GM06990 (cell line): ENCODE results near the gene KIAA1217.

Experiments used
- DNase-seq: peaks from one replicate; pipeline ENCODE4 v3.0.0-alpha.2; 2011; ENCODE audit not compliant: insufficient read length; ENCODE audit errors: extremely low read depth
- H3K27me3 ChIP-seq: replicated peaks from 2 replicates; pipeline ENCODE4 v1.6.0; 2011; ENCODE audit warnings: low read length; ENCODE audit not compliant: control insufficient read depth, insufficient read depth
- H3K36me3 ChIP-seq: 2 replicates; pipeline ENCODE4 v1.5.1; 2011; ENCODE audit warnings: low read length; ENCODE audit not compliant: control insufficient read depth, insufficient read depth
- H3K4me3 ChIP-seq: replicated peaks from 2 replicates; pipeline ENCODE4 v1.5.1; 2011; ENCODE audit warnings: low read depth, mild to moderate bottlenecking, control low read depth, low read length
- TF ChIP-seq, protein P1 (sequence below): IDR thresholded peaks from 2 replicates; pipeline ENCODE4 v1.5.1; 2011; ENCODE audit warnings: low read length, control low read depth, mild to moderate bottlenecking, inconsistent platforms; ENCODE audit not compliant: insufficient read depth, poor library complexity, severe bottlenecking

Gene KIAA1217

DNA sequence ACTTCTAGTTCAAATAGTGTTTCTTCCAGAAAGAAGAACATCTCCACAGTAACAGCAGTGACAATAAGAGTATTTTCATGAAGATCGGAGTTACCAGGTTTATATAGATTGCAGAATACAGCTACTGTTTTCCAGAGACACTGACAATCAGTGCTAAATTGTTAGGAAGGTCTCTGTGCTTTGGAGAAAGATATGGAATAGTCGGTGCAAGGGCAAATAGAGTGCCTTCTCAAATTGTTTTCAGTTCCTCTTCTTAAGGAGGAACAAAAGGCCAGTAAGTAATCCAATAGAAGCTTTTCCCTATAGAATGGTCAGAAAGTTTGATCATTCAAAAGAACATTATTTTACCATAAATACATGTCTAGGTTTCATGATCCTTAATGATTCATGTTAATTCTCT is 2.6 kb upstream of the KIAA1217 start:
- H3K36me3 ChIP-seq, result no peaks in the 10 kb centered on the region
- H3K27me3 ChIP-seq, result no peaks in the 10 kb centered on the region; the same call in 1 of the 2 replicates
- TF ChIP-seq, protein P1, sequence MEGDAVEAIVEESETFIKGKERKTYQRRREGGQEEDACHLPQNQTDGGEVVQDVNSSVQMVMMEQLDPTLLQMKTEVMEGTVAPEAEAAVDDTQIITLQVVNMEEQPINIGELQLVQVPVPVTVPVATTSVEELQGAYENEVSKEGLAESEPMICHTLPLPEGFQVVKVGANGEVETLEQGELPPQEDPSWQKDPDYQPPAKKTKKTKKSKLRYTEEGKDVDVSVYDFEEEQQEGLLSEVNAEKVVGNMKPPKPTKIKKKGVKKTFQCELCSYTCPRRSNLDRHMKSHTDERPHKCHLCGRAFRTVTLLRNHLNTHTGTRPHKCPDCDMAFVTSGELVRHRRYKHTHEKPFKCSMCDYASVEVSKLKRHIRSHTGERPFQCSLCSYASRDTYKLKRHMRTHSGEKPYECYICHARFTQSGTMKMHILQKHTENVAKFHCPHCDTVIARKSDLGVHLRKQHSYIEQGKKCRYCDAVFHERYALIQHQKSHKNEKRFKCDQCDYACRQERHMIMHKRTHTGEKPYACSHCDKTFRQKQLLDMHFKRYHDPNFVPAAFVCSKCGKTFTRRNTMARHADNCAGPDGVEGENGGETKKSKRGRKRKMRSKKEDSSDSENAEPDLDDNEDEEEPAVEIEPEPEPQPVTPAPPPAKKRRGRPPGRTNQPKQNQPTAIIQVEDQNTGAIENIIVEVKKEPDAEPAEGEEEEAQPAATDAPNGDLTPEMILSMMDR, result no peak
- H3K4me3 ChIP-seq, result no peak overlapping the region
- no peak for DNase-seq

DNA sequence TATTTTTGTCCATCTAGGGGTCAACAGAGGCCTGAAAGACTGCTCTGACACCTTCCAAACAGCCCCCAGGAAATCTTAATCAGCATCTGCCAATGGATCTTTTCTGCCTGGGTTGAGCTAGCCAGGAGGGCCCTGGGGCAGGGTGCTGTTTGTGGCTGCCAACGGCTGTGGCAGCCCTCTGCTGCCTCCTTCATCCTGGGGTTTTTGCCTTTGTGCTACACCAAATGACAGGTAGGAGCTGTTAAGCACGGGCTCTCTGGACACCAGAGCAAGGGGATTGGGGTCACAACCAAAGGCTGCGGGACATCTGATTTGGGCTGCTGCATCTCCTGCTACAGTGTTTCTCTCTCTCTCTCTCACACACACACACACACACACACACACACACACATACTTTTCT is 2.0 kb upstream of the KIAA1217 start:
- no peak overlapping the region for H3K4me3 ChIP-seq
- TF ChIP-seq, protein P1, result no peak
- H3K27me3 ChIP-seq, result no peaks in the 10 kb centered on the region; the same call in 1 of the 2 replicates
- no peaks in the 10 kb centered on the region for H3K36me3 ChIP-seq
- no peak for DNase-seq

DNA sequence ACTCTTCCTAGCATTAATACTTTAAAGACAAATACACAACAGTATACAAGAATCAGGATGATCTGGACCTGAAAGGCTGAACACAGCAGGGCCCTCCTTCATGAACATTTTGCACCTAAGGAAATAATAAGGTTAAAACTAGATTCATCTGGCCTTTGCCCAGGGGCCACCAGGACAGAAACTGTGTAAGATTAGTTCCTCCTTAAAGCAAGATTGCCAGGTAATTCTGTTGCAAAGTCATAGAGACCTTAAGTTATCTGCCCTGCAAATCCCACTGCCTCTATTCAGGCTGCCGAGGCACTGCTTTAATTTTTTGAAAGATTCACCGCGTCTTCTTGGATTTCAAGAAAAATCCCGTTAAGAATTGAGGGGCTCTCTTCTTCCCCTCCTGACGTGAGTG is 1.6 kb upstream of the KIAA1217 start:
- TF ChIP-seq, protein P1, result no peak
- DNase-seq, result no peak
- H3K36me3 ChIP-seq, result no peaks in the 10 kb centered on the region
- H3K27me3 ChIP-seq, result no peaks in the 10 kb centered on the region; the same call in 1 of the 2 replicates
- H3K4me3 ChIP-seq, result no peak overlapping the region

DNA sequence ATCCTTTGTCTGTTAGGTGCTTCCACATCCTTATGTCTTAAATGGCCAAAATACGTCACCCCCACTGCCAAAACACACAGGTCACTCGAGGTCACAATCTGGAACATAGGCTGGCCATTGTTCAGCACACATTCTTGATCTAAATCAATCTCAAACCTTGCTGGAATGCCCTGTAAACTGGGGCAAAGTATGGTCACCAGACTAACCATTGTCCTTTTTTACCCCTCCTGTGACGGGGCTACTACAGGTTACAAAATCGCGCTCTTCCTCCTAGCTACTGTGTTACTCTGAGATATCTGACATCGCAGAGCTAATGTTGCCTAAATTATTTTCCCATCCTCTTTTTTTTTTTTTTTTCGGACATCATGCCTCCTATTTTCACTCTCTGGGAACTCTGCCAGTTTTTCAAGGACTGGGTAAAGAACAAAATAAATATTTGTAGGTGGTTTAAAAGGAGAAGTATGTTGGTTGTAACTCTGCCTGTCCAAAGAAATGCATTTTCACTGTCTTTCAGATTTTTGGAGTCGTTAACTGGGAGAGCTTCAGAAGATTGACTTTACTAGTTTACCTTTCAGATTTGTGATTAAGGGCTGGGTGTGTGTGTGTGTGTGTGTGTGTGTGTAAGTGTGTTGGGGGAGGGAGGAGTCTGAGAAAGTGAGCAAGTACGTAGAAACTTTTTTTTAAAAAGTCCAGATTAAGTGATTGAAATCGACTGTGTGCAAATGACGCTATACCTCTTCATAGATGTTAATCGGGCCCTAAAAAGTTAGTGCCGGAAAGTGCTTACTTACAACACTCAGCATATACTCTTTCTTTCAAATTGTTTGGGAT is 942 bp upstream of the KIAA1217 start:
- no peaks in the 10 kb centered on the region; the same call in 1 of the 2 replicates for H3K27me3 ChIP-seq
- peak overlapping the region; percentile 64 for H3K4me3 ChIP-seq
- TF ChIP-seq, protein P1, result no peak
- no peak for DNase-seq
- no peaks in the 10 kb centered on the region for H3K36me3 ChIP-seq

DNA sequence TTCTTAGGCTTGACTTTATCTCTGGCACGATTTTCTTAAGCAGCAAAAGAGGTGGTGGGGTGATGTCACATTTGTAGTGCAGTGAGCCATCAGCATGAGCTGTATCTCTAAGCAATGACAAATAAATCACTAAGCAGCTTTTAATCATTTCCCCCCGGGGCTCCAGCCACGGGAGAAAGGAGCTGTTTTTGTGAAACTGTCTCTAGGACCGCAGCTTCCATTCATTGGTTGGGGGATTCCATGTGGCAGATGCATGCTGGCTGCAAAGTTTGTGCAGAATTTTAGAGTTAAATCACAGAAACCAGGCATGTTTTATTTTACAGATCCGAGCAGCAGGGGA is 464 bp downstream of the KIAA1217 start:
- Histone ChIP-seq H3K27me3 (no peaks in the 10 kb centered on the region), H3K36me3 (no peaks in the 10 kb centered on the region), H3K4me3 (peak overlapping the region; percentile 64)
- DNase-seq, result peak; percentile 39
- TF ChIP-seq, protein P1, result no peak
